ENCODE results near the gene ZNF318.
"Not testable (repeated sequence)": the region's sequence is repeated elsewhere in the genome, so short reads cannot be mapped to it uniquely, and the experiment has no call there.

ZNF318 gene

GRCh38 chr6:43306086-43306485 lies 63.4 kb downstream of the ZNF318 start:
- DNase-seq (ENCODE audit: low read depth in 2 of 2) = no peak
- H3K4me3 ChIP-seq (replicated peaks in 1 of 2; ENCODE audit: low read depth in 2 of 2, low read length in 2 of 2) = no peak overlapping the region
- TF ChIP-seq CTCF (IDR thresholded peaks at IDR 0.05; ENCODE audit: low read depth, low read length) = no peak

GRCh38 chr6:43304882-43305281 lies 64.6 kb downstream of the ZNF318 start:
- no peak for TF ChIP-seq CTCF (IDR thresholded peaks at IDR 0.05; ENCODE audit: low read depth, low read length)
- DNase-seq (ENCODE audit: low read depth in 2 of 2) = no peak
- H3K4me3 ChIP-seq (replicated peaks in 1 of 2; ENCODE audit: low read depth in 2 of 2, low read length in 2 of 2) = no peak overlapping the region

- no peak for TF ChIP-seq CTCF (IDR thresholded peaks at IDR 0.05; ENCODE audit: low read depth, low read length)
- H3K4me3 ChIP-seq (replicated peaks in 1 of 2; ENCODE audit: low read depth in 2 of 2, low read length in 2 of 2) = no peak overlapping the region
- DNase-seq (ENCODE audit: low read depth in 2 of 2) = no peak
Observed at GRCh38 chr6:43304361-43304760, 65.1 kb downstream of the ZNF318 start.

GRCh38 chr6:43303751-43304331 lies 65.6 kb downstream of the ZNF318 start:
- H3K4me3 ChIP-seq (replicated peaks in 1 of 2; ENCODE audit: low read depth in 2 of 2, low read length in 2 of 2) = no peak overlapping the region
- TF ChIP-seq CTCF (IDR thresholded peaks at IDR 0.05; ENCODE audit: low read depth, low read length) = no peak
- no peak for DNase-seq (ENCODE audit: low read depth in 2 of 2)

- not testable (repeated sequence) for DNase-seq (ENCODE audit: low read depth in 2 of 2); H3K4me3 ChIP-seq (replicated peaks in 1 of 2; ENCODE audit: low read depth in 2 of 2, low read length in 2 of 2)
Observed at GRCh38 chr6:43303006-43303405, 66.4 kb downstream of the ZNF318 start.

GRCh38 chr6:43302126-43302525 lies 67.3 kb downstream of the ZNF318 start:
- no peak for DNase-seq (ENCODE audit: low read depth in 2 of 2)
- H3K4me3 ChIP-seq (replicated peaks in 1 of 2; ENCODE audit: low read depth in 2 of 2, low read length in 2 of 2) = no peak overlapping the region
- no peak for TF ChIP-seq CTCF (IDR thresholded peaks at IDR 0.05; ENCODE audit: low read depth, low read length)

GRCh38 chr6:43301081-43301870 lies 68.2 kb downstream of the ZNF318 start:
- H3K4me3 ChIP-seq (replicated peaks in 1 of 2; ENCODE audit: low read depth in 2 of 2, low read length in 2 of 2) = no peak overlapping the region
- no peak for TF ChIP-seq CTCF (IDR thresholded peaks at IDR 0.05; ENCODE audit: low read depth, low read length)
- no peak for DNase-seq (ENCODE audit: low read depth in 2 of 2)

Measured in cardiac fibroblast (primary cell).